Loucy (cell line): ENCODE results near the gene IGFBP2.

Source experiments
- EZH2phosphoT487 ChIP-seq: fragments of 200-600 bp; IDR thresholded peaks from 2 replicates; pipeline ENCODE4 v1.6.1; 2018; ENCODE audit warnings: antibody characterized with exemption, mild to moderate bottlenecking, moderate library complexity, borderline replicate concordance
- TF ChIP-seq, protein P1 (sequence below): fragments of 200-600 bp; sonication (generic); conservative IDR thresholded peaks from 2 replicates; pipeline ENCODE4 v1.5.1; 2014; ENCODE audit warnings: mild to moderate bottlenecking, antibody characterized with exemption, low read length

DNA sequence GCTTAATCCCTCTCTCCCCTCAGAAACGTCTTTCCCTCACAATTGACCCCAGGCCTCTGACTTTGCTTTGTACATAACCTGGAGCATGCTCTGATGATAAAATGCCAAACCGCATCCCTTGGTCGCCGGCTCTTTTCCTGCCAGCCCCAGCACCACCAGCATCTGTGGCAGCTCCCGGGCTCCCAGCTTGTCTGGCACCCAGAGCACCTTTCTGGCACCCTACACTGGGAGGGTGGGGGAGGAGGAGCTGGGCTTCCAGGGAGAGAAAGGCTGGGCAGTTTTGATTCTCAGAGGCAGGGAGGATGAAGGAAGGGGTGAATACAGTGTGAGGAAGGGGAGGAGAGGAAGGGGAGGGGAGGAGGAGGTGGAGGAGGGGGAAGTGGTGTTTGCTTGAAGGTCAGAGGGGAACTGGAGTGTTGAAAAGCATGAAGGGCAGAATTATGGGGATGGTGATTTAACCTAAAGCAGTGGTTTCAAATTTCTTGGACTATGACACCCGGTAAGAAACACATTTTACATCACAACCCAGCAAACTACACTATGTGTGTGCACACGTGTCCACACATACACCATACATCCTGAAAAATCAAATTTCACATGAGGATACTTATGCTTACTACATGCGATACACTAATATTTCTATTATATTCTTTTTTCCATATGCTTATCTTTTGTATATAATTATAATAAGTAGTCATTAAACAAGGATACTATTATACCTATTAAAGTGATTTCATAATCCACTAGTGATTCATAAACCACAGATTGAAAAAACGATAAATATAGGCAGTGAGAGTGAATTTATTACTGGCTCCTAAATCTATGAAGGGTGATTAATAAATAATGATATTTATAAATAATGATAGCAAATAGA is 30.0 kb upstream of the IGFBP2 start:
- TF ChIP-seq, protein P1, sequence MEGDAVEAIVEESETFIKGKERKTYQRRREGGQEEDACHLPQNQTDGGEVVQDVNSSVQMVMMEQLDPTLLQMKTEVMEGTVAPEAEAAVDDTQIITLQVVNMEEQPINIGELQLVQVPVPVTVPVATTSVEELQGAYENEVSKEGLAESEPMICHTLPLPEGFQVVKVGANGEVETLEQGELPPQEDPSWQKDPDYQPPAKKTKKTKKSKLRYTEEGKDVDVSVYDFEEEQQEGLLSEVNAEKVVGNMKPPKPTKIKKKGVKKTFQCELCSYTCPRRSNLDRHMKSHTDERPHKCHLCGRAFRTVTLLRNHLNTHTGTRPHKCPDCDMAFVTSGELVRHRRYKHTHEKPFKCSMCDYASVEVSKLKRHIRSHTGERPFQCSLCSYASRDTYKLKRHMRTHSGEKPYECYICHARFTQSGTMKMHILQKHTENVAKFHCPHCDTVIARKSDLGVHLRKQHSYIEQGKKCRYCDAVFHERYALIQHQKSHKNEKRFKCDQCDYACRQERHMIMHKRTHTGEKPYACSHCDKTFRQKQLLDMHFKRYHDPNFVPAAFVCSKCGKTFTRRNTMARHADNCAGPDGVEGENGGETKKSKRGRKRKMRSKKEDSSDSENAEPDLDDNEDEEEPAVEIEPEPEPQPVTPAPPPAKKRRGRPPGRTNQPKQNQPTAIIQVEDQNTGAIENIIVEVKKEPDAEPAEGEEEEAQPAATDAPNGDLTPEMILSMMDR: no peak
- no peak for TF ChIP-seq EZH2phosphoT487
